SJSA1 (cell line): ENCODE data around the gene ME2. TPM values are rescaled to one million over a fixed set of nuclear protein-coding genes. Genes with fewer than 3 reads are reported as not detected.
A peak's percentile ranks its signal among the peaks of the same experiment; 100 is the strongest.
"Not testable (repeated sequence)": the region's sequence is repeated elsewhere in the genome, so short reads cannot be mapped to it uniquely, and the experiment has no call there.

Source experiments
- DNase-seq, 2 experiments: peaks; one replicate each; pipeline ENCODE4 v3.0.0-alpha.2; 2015 to 2020; ENCODE audit warnings: low spot score in 2 of 2, low read depth in 1 of 2
- H3K27ac ChIP-seq: fragments of 250-450 bp; sonication (Bioruptor Pico); 2 replicates; pipeline ENCODE4 v1.5.1; 2020; ENCODE audit warnings: mild to moderate bottlenecking, moderate library complexity
- H3K27me3 ChIP-seq: fragments of 250-450 bp; sonication (Bioruptor Pico); replicated peaks from 2 replicates; pipeline ENCODE4 v1.5.1; 2020; ENCODE audit warnings: mild to moderate bottlenecking, moderate library complexity
- H3K36me3 ChIP-seq: fragments of 250-450 bp; sonication (Bioruptor Pico); 2 replicates; pipeline ENCODE4 v1.5.1; 2020; ENCODE audit warnings: mild to moderate bottlenecking
- H3K4me1 ChIP-seq: fragments of 250-450 bp; sonication (Bioruptor Pico); replicated peaks from 2 replicates; pipeline ENCODE4 v1.6.1; 2021; ENCODE audit warnings: mild to moderate bottlenecking
- H3K4me3 ChIP-seq: fragments of 250-450 bp; sonication (Bioruptor Pico); 2 replicates; pipeline ENCODE4 v1.5.1; 2020; ENCODE audit warnings: mild to moderate bottlenecking
- H3K9me3 ChIP-seq: fragments of 250-450 bp; sonication (Bioruptor Pico); replicated peaks from 2 replicates; pipeline ENCODE4 v1.5.1; 2020; ENCODE audit warnings: mild to moderate bottlenecking
- total RNA-seq: library from RNA; depleted of rRNA; stranded (reverse); fragments of >200 nt; shearing (Covaris generic); gene quantifications from 2 replicates; pipeline ENCODE4 v1.2.3, GENCODE V29; 2014; rRNA removed

ME2 gene
- total RNA-seq: 45.0 and 49.2 TPM in 2 replicates

DNA sequence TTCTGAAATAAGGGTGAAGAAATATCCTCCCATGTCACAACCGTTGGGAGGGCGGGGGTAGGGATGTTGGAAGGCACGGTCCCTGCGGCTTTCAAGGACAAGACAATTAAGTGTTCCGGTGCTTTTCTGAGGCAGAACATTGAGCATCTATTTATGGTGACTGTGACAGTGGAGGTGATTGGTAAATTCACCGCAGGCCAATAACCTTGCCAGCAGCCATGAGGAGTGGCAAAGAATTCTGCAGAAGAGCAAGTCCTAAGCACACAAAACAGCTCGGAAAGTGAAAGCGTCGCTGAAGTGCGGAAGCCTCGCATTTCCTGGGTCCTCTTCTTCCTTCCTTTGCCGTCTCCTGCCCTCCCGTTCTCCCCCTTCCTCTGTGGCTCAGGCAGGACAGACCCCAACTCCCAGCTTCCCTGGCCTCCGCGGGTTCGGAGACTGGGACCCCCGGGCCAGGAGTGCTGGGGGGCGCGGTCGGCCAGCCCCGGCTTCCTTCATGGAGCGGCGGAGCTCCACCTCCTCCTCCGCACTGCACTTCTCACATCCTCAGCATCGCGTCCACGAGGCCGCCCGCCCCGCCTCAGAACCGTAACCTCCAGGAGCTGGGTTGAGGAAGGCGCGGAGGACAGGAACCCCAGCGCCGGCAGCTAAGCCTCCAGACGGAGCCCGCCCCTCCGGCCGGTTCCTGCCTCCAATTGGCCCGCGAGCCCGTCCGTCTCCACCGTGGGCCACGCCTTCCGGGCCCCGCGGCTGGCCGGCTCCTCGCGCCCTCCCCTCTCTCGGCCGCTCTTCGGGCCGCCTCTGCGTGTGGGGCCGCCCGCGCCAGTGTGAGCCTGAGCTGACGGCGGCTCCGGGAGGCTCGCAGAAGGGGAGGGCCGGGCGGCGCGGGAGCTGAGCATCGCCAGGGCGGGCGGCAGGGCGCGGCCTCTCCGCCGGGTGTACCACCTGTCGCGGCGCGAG is at the start of gene ME2:
Gene ME2 (plus strand): TSS at position 774 of the 957 bp plus-strand sequence. CDS start 16,703 bp downstream, outside the sequence.
- peak within 1 kb of the TSS; percentile 77 for H3K27ac ChIP-seq
- H3K4me1 ChIP-seq: peaks cover 7% of the 10 kb centered on the region
- peak within 1 kb of the TSS; percentile 87 for H3K4me3 ChIP-seq
- no peaks in the 10 kb centered on the region for H3K9me3 ChIP-seq
- peak; percentile 88 to 94 for DNase-seq
- H3K36me3 ChIP-seq: peaks cover 4% of the 10 kb centered on the region; the same call in 1 of the 2 replicates
- no peaks in the 10 kb centered on the region for H3K27me3 ChIP-seq

DNA sequence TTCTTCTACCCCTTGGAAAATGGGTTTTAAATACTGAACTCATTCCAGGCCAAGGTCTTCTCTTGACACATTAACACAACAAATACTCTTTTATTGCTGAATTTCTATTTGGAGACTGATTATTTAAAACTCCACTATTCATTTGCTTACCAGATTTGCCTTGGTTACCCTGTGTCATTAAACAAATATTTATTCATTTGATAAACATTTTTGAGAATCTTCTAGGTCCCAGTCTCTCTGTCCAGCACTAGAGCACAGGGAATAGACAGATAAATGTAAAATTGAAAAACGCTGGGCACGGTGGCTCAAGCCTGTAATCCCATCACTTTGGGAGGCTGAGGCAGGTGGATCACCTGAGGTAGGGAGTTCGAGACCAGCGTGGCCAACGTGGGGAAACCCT is 49.3 kb upstream of the ME2 start:
- DNase-seq: no peak
- no peaks in the 10 kb centered on the region for H3K4me1 ChIP-seq
- no peak overlapping the region for H3K27ac ChIP-seq
- H3K36me3 ChIP-seq: no peaks in the 10 kb centered on the region
- no peaks in the 10 kb centered on the region for H3K9me3 ChIP-seq
- H3K4me3 ChIP-seq: no peak overlapping the region
- no peaks in the 10 kb centered on the region for H3K27me3 ChIP-seq

DNA sequence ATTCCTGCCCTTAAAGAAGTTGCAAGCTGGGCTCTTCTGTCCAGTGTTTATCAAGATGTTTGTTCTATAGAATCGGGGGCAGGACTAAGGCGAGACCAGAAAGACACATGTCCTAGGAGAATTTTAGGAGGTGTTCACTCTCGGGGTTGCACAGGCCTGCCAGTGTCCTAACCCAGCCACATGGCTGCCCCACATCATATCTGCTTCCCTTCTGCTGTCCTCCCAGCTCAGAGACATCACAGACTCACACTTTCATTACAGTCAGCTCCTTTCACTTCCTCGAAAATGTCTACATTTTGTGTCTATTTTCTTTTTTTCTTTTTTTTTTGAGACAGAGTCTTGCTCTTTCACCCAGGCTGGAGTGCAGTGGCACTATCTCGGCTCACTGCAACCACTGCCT is 48.4 kb upstream of the ME2 start:
- Histone ChIP-seq H3K27me3 (no peaks in the 10 kb centered on the region), H3K4me3 (no peak overlapping the region), H3K4me1 (no peaks in the 10 kb centered on the region), H3K27ac (no peak overlapping the region), H3K36me3 (no peaks in the 10 kb centered on the region), H3K9me3 (no peaks in the 10 kb centered on the region)
- DNase-seq: no peak

DNA sequence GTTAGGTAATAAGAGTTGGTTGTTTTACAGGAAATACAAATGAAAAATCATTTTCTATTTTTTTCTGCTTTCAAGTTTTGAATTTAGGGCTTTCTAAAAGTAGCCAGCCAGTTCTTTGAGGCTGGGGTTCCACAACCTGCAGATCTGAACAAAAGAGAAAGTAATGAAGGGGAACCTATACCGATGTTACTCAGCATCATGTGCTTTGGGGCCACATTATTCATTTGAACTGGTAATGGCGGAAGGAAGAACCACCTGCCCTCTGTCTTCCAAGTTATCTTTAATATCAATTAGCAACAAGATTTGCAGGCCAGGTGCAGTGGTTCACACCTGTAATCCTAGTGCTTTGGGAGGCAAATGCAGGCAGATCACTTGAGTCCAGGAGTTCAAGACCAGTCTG is 46.2 kb upstream of the ME2 start:
- no peak overlapping the region for H3K4me3 ChIP-seq
- H3K27me3 ChIP-seq: no peaks in the 10 kb centered on the region
- DNase-seq: no peak
- no peak overlapping the region for H3K27ac ChIP-seq
- no peaks in the 10 kb centered on the region for H3K9me3 ChIP-seq
- H3K4me1 ChIP-seq: 0 out of 2 replicates have a peak, but pooled peaks cover 4% of the 10 kb centered on the region
- no peaks in the 10 kb centered on the region for H3K36me3 ChIP-seq

DNA sequence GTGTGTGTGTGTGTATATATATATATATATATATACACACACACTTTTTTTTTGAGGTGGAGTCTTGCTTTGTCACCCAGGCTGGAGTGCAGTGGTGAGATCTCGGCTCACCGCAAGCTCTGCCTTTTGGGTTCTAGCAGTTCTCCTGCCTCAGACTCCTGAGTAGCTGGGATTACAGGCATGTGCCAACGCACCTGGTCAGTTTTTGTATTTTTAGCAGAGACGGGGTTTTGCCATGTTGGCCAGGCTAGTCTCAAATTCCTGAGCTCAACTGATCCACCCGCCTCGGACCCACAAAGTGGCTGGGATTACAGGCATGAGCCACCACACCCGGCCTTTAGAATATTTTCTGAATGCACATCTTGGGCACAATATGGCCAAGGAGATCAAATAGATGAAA is 45.4 kb upstream of the ME2 start:
- H3K4me1 ChIP-seq, H3K27me3 ChIP-seq, H3K4me3 ChIP-seq, H3K36me3 ChIP-seq, DNase-seq, H3K9me3 ChIP-seq, H3K27ac ChIP-seq: not testable (repeated sequence)

DNA sequence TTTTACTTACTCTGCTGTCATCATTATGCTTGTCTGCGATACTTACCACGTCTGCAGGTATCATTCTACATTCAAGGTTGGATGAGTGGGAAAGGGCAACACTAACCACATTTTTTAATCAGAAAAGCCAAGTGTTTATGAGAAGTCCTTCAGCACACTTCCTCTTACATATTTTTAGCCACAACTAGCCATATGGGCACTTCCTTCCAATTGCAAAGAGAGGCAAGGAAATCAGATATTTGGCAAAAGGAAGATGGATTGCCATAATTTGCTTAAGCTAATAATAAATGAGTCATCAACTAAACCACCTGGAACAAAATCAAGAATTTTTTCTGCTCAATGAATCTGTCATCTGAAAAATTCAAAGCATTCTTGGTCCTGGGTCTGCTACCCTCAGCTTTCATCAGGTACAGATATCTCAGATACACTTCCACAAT is 42.4 kb upstream of the ME2 start:
- Histone ChIP-seq H3K36me3 (no peaks in the 10 kb centered on the region), H3K27ac (no peak overlapping the region), H3K27me3 (no peaks in the 10 kb centered on the region), H3K4me1 (0 out of 2 replicates have a peak, but pooled peaks cover 4% of the 10 kb centered on the region), H3K4me3 (no peak overlapping the region), H3K9me3 (no peaks in the 10 kb centered on the region)
- no peak for DNase-seq

DNA sequence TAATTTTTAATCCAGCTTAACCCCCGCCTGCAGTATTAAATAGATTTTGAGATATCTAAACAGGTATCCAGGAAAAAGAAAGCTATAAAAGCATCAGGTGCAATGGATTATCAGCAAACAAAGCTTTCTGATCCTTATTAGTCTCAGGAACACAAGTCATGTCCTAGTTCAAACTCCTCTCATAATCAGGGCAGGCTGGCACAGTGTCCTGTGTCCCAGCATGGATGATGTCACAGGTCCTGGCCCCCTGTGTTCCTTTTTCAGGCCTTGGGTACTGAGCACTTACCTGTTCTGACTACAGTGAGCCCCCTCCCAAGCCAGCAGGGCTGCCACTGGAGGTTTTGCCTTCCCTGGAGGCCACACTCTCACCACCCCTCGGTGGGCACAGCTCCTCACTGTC is 39.6 kb upstream of the ME2 start:
- DNase-seq: no peak
- Histone ChIP-seq H3K4me3 (no peak overlapping the region), H3K36me3 (no peaks in the 10 kb centered on the region), H3K27ac (no peak overlapping the region), H3K4me1 (0 out of 2 replicates have a peak, but pooled peaks cover 4% of the 10 kb centered on the region), H3K27me3 (no peaks in the 10 kb centered on the region), H3K9me3 (no peaks in the 10 kb centered on the region)

DNA sequence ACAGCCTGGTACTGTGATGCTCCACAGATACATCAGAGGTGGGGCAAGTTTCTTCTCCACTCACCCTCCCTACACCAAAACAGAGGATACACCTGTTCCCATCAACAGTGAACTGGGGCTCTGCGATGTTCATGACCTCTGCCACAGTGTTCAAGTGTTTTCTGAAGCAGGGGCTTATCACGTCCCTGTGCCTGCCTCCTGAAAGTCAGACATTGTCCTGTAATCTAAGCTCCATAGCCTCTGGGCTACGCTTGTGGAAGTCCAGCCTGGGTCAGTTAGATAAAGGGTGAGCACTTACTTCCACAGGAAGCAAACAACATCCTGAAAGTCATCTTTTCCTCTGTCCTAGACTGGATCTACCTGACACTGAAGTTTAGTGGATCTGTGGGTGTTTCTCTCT is 38.9 kb upstream of the ME2 start:
- H3K9me3 ChIP-seq: no peaks in the 10 kb centered on the region
- no peaks in the 10 kb centered on the region for H3K27me3 ChIP-seq
- no peak overlapping the region for H3K27ac ChIP-seq
- no peaks in the 10 kb centered on the region for H3K36me3 ChIP-seq
- H3K4me3 ChIP-seq: no peak overlapping the region
- no peak for DNase-seq
- H3K4me1 ChIP-seq: 0 out of 2 replicates have a peak, but pooled peaks cover 4% of the 10 kb centered on the region

DNA sequence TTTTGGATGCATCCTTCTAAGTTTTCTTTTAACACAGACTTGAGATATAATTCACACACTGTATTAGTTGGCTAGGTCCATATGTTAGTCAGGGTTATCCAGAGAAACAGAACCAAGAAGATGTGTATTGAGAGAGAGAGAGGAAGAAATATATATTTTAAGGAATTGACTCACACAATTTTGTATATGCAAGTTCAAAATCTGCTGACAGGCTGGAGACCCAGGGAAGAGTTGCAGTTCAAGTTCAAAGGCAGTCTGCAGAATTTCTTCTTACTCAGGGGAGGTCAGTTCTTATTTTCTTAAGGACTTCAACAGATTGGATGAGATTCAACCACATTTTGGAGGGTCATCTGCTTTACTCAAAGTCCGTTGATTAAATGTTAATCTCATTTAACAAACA is 36.1 kb upstream of the ME2 start:
- H3K27me3 ChIP-seq: no peaks in the 10 kb centered on the region
- no peak for DNase-seq
- no peak overlapping the region for H3K4me3 ChIP-seq
- no peaks in the 10 kb centered on the region for H3K9me3 ChIP-seq
- no peaks in the 10 kb centered on the region for H3K4me1 ChIP-seq
- no peaks in the 10 kb centered on the region for H3K36me3 ChIP-seq
- no peak overlapping the region for H3K27ac ChIP-seq

DNA sequence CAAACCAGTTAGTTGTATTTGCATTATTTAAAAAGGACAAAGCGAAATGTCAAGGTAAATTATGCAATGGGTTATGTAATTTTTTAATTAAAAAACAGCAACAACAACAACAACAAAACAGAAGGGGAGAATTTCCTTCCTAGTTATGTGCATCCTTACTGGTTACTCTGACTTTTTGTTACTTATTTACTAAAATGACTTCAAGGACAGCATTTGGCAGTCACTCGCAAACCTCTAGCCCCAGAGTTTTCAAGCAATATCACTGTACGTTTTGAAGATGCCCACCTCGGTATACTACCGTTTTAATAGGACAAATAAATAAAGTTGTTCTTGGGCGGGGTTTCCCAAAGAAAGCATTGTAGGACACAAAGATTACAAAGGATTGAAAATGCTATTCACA is 34.4 kb upstream of the ME2 start:
- H3K36me3 ChIP-seq: no peaks in the 10 kb centered on the region
- no peaks in the 10 kb centered on the region for H3K4me1 ChIP-seq
- no peak overlapping the region for H3K4me3 ChIP-seq
- no peaks in the 10 kb centered on the region for H3K27me3 ChIP-seq
- DNase-seq: no peak
- no peaks in the 10 kb centered on the region for H3K9me3 ChIP-seq
- no peak overlapping the region for H3K27ac ChIP-seq

DNA sequence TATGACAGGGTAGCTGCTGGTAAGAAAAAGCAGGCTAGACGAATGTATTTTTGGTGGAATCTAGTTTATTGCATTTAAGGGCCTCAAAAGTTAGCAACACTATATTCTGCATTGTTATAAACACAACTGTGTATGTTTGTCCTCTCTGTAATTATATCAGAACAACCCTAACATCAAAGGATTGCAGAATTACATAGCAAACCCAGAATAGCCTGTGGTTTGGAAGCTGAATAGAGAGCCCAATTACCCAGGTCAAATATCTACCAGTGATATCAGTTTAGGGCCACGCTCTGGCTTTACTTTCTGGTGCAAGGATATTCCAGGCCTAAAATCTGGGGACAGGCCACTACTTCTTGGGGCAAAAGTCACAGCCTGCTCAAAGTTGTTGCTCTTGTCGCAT is 34.0 kb upstream of the ME2 start:
- no peak for DNase-seq
- Histone ChIP-seq H3K27ac (no peak overlapping the region), H3K4me1 (no peaks in the 10 kb centered on the region), H3K27me3 (no peaks in the 10 kb centered on the region), H3K4me3 (no peak overlapping the region), H3K9me3 (no peaks in the 10 kb centered on the region), H3K36me3 (no peaks in the 10 kb centered on the region)

DNA sequence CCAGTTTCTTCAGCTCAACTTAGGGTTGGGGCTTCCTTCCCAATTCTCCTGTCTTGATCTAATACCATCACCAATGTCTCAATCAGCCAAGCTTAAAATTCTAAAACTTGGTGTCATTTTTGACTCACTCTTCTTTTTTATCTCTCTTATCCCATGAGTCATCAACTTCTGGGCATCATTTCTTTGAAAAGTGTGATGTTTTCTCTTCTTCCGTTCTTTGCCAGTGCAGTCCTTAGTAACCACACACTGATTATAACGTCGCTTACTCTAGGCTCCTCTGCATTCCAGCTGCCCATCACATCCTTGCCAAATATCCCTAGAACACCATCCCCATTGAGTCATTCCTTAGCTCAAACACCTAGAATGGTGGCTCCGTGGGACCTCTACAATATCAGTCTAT is 31.7 kb upstream of the ME2 start:
- Histone ChIP-seq H3K27me3 (no peaks in the 10 kb centered on the region), H3K27ac (no peak overlapping the region), H3K4me1 (no peaks in the 10 kb centered on the region), H3K4me3 (no peak overlapping the region), H3K9me3 (no peaks in the 10 kb centered on the region), H3K36me3 (no peaks in the 10 kb centered on the region)
- no peak for DNase-seq

DNA sequence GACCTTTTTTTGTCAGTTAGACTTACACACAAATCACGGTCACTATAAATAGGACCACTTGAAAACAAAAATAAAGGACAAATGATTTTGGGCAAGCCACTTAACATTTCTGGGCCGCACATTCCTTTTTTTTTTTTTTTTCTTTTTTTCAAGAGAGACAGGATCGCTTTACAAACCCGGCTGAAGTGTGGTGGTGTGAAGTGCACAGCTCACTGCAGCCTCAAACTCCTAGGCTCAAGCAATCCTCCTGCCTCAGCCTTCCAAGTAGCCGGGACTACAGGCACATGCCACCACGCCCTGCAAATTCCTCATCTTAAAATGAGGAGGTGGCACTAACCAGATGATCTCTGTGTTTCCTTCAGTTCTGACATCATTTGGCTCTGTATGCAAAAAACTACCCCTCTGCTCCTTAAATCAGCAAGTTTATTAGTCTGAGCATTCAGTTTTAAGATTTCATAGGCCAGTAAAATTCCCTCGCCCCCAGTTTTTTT is 30.8 kb upstream of the ME2 start:
- no peaks in the 10 kb centered on the region for H3K9me3 ChIP-seq
- no peaks in the 10 kb centered on the region for H3K36me3 ChIP-seq
- H3K4me3 ChIP-seq: no peak overlapping the region
- no peak overlapping the region for H3K27ac ChIP-seq
- H3K4me1 ChIP-seq: no peaks in the 10 kb centered on the region
- H3K27me3 ChIP-seq: no peaks in the 10 kb centered on the region
- DNase-seq: no peak

DNA sequence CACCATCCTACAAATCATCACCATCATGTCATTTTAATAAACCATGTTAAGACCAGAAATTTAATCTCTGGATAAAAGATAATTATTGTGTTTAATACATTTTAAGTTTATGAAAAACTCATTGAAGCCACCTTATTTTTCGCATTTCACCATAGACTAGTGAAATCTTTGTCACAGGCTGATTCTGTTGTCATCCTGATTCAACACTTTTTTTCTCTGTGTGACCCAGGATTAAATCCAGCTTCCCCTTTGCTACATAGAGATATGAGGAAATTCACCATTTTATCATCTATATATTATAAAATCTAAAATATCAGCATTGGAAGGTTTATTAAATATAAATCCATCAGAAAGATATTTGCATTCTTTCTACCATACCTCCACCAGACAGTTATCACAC is 29.9 kb upstream of the ME2 start:
- Histone ChIP-seq H3K4me1 (peaks cover under 1% of the 10 kb centered on the region), H3K4me3 (no peak overlapping the region), H3K9me3 (no peaks in the 10 kb centered on the region), H3K27ac (no peak overlapping the region), H3K36me3 (no peaks in the 10 kb centered on the region), H3K27me3 (no peaks in the 10 kb centered on the region)
- no peak for DNase-seq
